Activated naive CD4-positive, alpha-beta T cell treated with anti-CD3 and anti-CD28 coated beads, Interleukin-2, amount 50 U/mL, for 24 hours (primary cell): Measurements from ENCODE around the gene ST6GALNAC1.

Experiments used
- H3K27ac Mint-ChIP-seq: one replicate; pipeline ENCODE4 v1.8.0; 2021; ENCODE audit warnings: mild to moderate bottlenecking, mixed read lengths
- H3K27me3 Mint-ChIP-seq: one replicate; pipeline ENCODE4 v1.8.0; 2021; ENCODE audit warnings: mixed read lengths
- H3K36me3 Mint-ChIP-seq: one replicate; pipeline ENCODE4 v1.8.0; 2021; ENCODE audit warnings: mixed read lengths
- H3K4me1 Mint-ChIP-seq: one replicate; pipeline ENCODE4 v1.8.0; 2021; ENCODE audit warnings: mixed read lengths
- H3K4me3 Mint-ChIP-seq: one replicate; pipeline ENCODE4 v1.8.0; 2021; ENCODE audit warnings: mild to moderate bottlenecking, mixed read lengths
- H3K9me3 Mint-ChIP-seq: one replicate; pipeline ENCODE4 v1.8.0; 2021; ENCODE audit warnings: mixed read lengths

The ST6GALNAC1 gene

GRCh38 chr17:76681222-76682137, 37.9 kb upstream of the ST6GALNAC1 start:
- Mint-ChIP-seq H3K4me3 (no peak overlapping the region), H3K27ac (peak overlapping the region; percentile 38), H3K9me3 (no peaks in the 10 kb centered on the region), H3K36me3 (no peaks in the 10 kb centered on the region), H3K27me3 (no peaks in the 10 kb centered on the region), H3K4me1 (peaks cover 6% of the 10 kb centered on the region)

GRCh38 chr17:76679239-76679638, 35.7 kb upstream of the ST6GALNAC1 start:
- Mint-ChIP-seq H3K9me3 (no peaks in the 10 kb centered on the region), H3K36me3 (no peaks in the 10 kb centered on the region), H3K27ac (no peak overlapping the region), H3K4me1 (peaks cover 6% of the 10 kb centered on the region), H3K4me3 (no peak overlapping the region), H3K27me3 (no peaks in the 10 kb centered on the region)

- no peak overlapping the region for H3K4me3 Mint-ChIP-seq
- peaks cover 6% of the 10 kb centered on the region for H3K4me1 Mint-ChIP-seq
- H3K27me3 Mint-ChIP-seq = no peaks in the 10 kb centered on the region
- no peaks in the 10 kb centered on the region for H3K36me3 Mint-ChIP-seq
- H3K27ac Mint-ChIP-seq = no peak overlapping the region
- no peaks in the 10 kb centered on the region for H3K9me3 Mint-ChIP-seq
Observed at GRCh38 chr17:76678330-76678729, 34.8 kb upstream of the ST6GALNAC1 start.

DNA sequence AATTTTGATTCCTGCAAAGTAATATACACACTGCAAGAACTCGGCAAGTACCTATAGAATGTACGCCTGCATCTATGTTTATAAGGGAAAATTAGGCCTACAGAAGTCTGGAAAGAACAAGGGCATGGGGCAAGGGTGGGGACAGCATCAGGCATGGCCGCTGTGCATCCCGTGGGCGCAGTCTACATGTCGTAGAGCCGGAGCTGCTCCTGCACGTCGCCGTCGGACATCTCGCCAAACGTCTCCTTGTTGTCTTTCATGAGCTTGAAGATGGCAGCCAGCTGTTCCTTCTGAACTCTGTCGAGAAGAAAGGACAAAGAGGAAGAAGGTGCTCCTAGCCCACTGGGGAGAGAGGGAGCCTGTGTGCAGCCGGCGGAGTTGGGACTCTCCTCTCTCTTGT, 33.8 kb upstream of the ST6GALNAC1 start:
- Mint-ChIP-seq H3K36me3 (no peaks in the 10 kb centered on the region), H3K27ac (no peak overlapping the region), H3K27me3 (no peaks in the 10 kb centered on the region), H3K4me3 (no peak overlapping the region), H3K9me3 (no peaks in the 10 kb centered on the region), H3K4me1 (peaks cover 10% of the 10 kb centered on the region)

DNA sequence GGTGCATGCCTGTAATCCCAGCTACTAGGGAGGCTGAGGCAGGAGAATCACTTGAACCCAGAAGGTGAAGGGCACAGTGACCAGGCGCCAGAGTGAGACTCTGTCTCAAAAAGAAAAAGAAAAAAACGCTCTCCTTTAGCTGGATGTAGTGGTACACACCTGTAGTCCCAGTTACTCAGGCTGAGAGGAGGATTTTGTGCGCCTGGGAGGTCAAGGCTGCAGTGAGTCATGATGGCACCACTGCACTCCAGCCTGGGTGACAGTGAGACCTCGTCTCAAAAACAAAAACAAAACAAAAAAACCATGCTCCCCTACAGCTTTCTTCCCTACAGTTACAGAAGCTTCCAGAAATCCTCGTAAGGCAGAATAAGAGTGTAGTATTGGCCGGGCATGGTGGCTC, 33.1 kb upstream of the ST6GALNAC1 start:
- Mint-ChIP-seq H3K27ac (no peak overlapping the region), H3K36me3 (no peaks in the 10 kb centered on the region), H3K4me1 (peaks cover 17% of the 10 kb centered on the region), H3K9me3 (no peaks in the 10 kb centered on the region), H3K4me3 (no peak overlapping the region), H3K27me3 (no peaks in the 10 kb centered on the region)

GRCh38 chr17:76675648-76676047, 32.1 kb upstream of the ST6GALNAC1 start:
- Mint-ChIP-seq H3K36me3 (no peaks in the 10 kb centered on the region), H3K27me3 (no peaks in the 10 kb centered on the region), H3K27ac (no peak overlapping the region), H3K4me1 (peaks cover 22% of the 10 kb centered on the region), H3K4me3 (no peak overlapping the region), H3K9me3 (no peaks in the 10 kb centered on the region)

DNA sequence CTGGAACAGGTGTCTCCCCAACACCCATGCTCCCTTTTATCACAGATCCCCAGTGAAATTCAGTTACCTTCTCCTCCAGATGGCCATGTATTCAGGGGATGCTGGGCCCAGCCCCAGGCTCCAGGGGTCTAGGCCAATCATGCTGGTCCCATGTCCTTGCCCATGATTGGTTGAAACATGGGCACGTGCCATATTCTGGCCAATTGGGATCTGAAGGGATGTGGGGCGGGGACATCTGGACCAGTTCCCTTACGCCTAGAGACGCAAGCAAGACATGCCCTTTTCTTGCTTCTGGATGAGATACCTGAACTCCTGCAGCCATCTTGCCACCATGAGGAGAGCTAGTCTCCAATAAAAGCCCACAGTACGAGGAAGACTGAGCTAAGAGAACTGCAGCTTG, 31.0 kb upstream of the ST6GALNAC1 start:
- Mint-ChIP-seq H3K4me1 (peaks cover 32% of the 10 kb centered on the region), H3K27ac (no peak overlapping the region), H3K4me3 (no peak overlapping the region), H3K27me3 (no peaks in the 10 kb centered on the region), H3K36me3 (no peaks in the 10 kb centered on the region), H3K9me3 (no peaks in the 10 kb centered on the region)

DNA sequence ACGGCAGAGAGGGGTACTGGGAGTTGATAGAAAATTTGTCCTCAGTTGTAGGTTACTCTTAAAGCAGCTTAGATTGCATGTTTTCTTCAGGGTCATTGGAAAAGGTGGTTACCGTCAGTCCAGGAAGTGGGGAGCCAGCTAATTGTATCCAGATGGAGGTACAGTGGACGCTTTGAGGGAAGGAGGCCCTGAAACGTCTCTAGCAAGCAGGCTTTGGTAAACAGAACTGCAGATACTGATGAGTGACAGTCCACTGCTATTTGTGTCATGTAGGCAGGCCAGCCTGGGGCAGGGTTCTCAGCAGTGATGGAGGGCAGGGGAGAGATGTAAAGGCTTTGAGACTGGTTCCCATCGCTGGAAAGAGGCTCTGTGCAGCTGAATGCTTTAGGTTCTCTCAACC, 30.2 kb upstream of the ST6GALNAC1 start:
- no peak overlapping the region for H3K27ac Mint-ChIP-seq
- no peak overlapping the region for H3K4me3 Mint-ChIP-seq
- no peaks in the 10 kb centered on the region for H3K27me3 Mint-ChIP-seq
- H3K4me1 Mint-ChIP-seq = peaks cover 36% of the 10 kb centered on the region
- no peaks in the 10 kb centered on the region for H3K9me3 Mint-ChIP-seq
- H3K36me3 Mint-ChIP-seq = no peaks in the 10 kb centered on the region

GRCh38 chr17:76672892-76673291, 29.3 kb upstream of the ST6GALNAC1 start:
- no peaks in the 10 kb centered on the region for H3K27me3 Mint-ChIP-seq
- no peaks in the 10 kb centered on the region for H3K9me3 Mint-ChIP-seq
- peaks cover 36% of the 10 kb centered on the region for H3K4me1 Mint-ChIP-seq
- peak overlapping the region; percentile 85 for H3K27ac Mint-ChIP-seq
- H3K36me3 Mint-ChIP-seq = no peaks in the 10 kb centered on the region
- peak overlapping the region; percentile 96 for H3K4me3 Mint-ChIP-seq

GRCh38 chr17:76672270-76672851, 28.8 kb upstream of the ST6GALNAC1 start:
- Mint-ChIP-seq H3K27me3 (no peaks in the 10 kb centered on the region), H3K4me1 (peaks cover 36% of the 10 kb centered on the region), H3K9me3 (no peaks in the 10 kb centered on the region), H3K27ac (peak overlapping the region; percentile 97), H3K4me3 (peak overlapping the region; percentile 96), H3K36me3 (no peaks in the 10 kb centered on the region)

- H3K36me3 Mint-ChIP-seq = no peaks in the 10 kb centered on the region
- H3K9me3 Mint-ChIP-seq = no peaks in the 10 kb centered on the region
- H3K4me1 Mint-ChIP-seq = peaks cover 36% of the 10 kb centered on the region
- H3K27ac Mint-ChIP-seq = peak overlapping the region; percentile 97
- H3K4me3 Mint-ChIP-seq = peak overlapping the region; percentile 96
- no peaks in the 10 kb centered on the region for H3K27me3 Mint-ChIP-seq
Observed at GRCh38 chr17:76671912-76672262, 28.3 kb upstream of the ST6GALNAC1 start.

- H3K4me1 Mint-ChIP-seq = peaks cover 36% of the 10 kb centered on the region
- H3K27ac Mint-ChIP-seq = peak overlapping the region; percentile 97
- H3K9me3 Mint-ChIP-seq = no peaks in the 10 kb centered on the region
- H3K27me3 Mint-ChIP-seq = no peaks in the 10 kb centered on the region
- no peaks in the 10 kb centered on the region for H3K36me3 Mint-ChIP-seq
- peak overlapping the region; percentile 96 for H3K4me3 Mint-ChIP-seq
Observed at GRCh38 chr17:76671123-76671911, 27.8 kb upstream of the ST6GALNAC1 start.

DNA sequence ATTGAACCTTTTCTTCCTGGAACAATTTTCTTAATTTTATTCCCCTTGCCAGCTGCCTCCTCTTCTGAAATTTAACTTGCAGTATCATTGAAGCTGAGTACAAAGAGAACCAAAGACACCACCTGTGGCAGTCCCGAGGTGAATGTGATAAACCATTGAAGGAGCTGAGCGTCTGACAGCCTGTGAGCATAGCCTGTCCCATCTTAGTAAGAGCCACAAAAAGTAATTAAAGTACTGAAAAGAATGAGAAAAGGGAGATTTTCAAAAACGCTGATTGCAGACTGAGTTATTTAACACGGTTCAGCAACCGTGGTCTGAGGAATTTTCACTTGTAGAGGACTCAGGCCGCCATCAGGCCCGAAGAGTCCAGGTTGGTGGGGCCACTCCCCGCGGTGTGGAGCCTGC, 27.2 kb upstream of the ST6GALNAC1 start:
- Mint-ChIP-seq H3K9me3 (no peaks in the 10 kb centered on the region), H3K4me3 (peak overlapping the region; percentile 96), H3K36me3 (no peaks in the 10 kb centered on the region), H3K27ac (peak overlapping the region; percentile 97), H3K4me1 (peaks cover 36% of the 10 kb centered on the region), H3K27me3 (no peaks in the 10 kb centered on the region)

DNA sequence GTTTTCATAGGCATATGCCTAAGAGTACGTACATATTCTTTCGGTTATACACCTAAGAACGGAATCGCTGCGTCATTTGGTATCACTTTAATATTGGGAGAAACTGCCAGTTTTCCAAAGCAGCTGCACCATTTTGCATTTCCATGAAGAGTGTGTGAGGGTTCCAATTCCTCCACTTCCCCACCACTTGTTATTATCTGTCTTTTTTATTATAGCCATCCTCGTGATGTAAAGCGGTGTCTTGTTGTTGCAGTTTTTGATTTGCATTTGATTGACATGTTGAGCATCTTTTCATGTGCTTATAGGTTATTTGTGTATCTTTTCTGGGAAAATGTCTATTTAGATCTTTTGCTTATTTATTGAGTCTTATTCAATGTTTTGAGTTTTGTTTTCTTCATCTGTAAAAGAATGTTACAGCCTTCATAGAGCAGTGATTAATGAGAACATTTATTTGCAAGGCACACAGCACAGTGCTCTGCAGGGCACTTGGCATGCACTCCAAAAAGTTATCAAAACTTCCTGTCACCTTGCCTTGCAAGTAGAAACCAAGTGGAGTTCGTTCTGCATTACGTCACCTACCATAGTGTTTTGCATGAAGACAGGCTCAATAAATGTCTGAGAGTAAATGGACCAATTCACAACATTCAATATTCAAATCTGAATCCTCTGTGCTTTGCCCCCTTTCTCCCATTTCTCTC, 26.6 kb upstream of the ST6GALNAC1 start:
- H3K9me3 Mint-ChIP-seq = no peaks in the 10 kb centered on the region
- no peaks in the 10 kb centered on the region for H3K36me3 Mint-ChIP-seq
- peak overlapping the region; percentile 97 for H3K27ac Mint-ChIP-seq
- peaks cover 36% of the 10 kb centered on the region for H3K4me1 Mint-ChIP-seq
- H3K27me3 Mint-ChIP-seq = no peaks in the 10 kb centered on the region
- peak overlapping the region; percentile 96 for H3K4me3 Mint-ChIP-seq

- Mint-ChIP-seq H3K27me3 (no peaks in the 10 kb centered on the region), H3K9me3 (no peaks in the 10 kb centered on the region), H3K4me1 (peaks cover 36% of the 10 kb centered on the region), H3K36me3 (no peaks in the 10 kb centered on the region), H3K4me3 (no peak overlapping the region), H3K27ac (peak overlapping the region; percentile 55)
Observed at GRCh38 chr17:76667786-76668453, 24.4 kb upstream of the ST6GALNAC1 start.
